HG02642 (cell line): ENCODE data around the gene OSGEPL1.
"Not testable (repeated sequence)": the region's sequence is repeated elsewhere in the genome, so short reads cannot be mapped to it uniquely, and the experiment has no call there.

Experiments
- ATAC-seq: cut with Tn5 transposase; IDR thresholded peaks from one replicate; pipeline ENCODE4 v1.9.1; 2021; ENCODE audit warnings: mild to moderate bottlenecking; ENCODE audit not compliant: unreplicated experiment, poor library complexity

The OSGEPL1 gene

DNA sequence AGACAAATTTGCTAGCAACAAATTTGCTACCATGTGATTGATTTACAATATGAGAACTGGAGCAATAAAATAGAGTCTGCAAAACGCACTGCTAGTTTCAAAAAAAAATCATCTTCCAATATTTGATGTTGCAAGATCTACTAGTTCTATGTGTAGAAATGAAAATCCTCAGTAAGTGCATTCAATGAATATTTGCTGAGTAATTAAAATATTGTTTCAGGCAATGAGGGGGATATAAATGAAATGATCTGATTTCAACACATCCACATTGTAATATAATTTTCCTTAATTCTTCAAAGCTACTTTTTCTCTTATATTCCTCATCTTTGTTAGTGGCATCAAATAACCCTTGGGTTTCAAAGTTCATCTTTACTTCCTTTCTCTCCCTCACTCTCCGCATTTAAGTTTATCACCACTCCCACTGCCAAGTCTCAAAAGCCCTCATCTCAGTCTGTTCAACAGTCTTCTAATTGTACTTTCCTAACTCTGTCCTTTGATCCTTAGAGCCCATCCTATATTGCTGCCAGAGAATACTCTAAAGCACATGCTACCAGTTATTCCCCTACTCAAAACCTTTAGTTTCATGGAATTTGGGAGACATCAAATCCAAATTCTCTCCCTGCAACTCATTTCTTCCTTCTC lies 6.2 kb downstream of the OSGEPL1 start:
- no peak for ATAC-seq

DNA sequence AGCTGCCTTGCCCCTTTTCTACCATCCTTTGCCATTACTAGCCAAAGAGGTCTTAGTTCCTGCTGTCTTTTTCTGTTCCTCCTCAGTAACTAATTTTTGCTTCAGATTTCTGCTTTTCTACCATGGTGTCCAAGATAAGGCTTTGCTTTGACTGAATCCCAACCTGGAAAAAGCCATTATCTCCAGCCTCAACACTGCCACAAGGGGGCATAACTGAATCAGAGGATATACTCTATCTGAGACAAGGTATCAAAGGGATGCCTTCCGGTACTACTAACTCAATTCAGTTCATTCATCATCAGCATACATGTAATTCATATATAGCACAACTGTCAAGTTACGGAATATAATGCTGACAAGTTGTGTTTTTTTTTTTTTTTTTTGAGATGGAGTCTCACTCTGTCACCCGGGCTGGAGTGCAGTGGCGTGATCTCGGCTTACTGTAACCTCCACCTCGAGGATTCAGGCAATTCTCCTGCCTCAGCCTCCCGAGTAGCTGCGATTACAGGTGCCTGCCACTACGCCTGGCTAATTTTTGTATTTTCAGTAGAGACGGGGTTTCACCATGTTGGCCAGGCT lies 11.4 kb downstream of the OSGEPL1 start:
- ATAC-seq: peak; percentile 72

DNA sequence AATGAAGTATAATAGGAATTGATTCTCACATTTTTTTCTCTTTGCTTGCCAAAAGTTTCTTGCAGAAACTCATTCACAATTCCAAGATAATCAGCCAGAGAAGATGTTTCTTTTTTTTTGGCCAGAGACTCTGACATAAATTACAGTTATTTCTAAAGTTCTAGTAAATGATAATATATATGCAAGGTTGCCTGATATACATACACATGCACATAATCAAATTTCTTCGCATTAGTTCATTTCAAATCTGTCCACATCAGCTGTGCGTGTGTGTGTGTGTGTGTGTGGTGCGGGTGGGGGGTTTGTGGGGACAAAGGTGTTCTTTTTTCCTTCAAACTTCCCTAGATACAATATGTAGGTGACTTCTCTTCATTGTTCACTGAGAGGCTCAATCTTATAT lies 33.2 kb downstream of the OSGEPL1 start:
- no peak for ATAC-seq

DNA sequence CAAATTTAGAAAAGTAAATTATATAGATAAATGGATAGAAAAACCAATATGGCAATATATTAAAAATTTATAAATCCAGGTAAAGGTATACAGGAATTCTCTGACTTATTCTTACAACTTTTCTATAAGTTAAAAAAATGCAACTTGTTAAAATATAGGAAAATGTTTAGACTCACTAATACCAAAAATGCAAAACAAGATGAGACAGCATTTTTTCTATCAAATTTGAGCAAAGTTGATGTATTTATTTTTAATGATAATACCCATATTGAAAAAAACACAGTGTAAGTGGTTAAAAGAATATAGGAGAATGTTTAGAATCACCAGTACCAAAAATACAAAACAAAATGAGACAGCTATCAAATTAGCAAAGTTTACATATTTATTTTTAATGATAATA lies 35.7 kb downstream of the OSGEPL1 start:
- no peak for ATAC-seq

DNA sequence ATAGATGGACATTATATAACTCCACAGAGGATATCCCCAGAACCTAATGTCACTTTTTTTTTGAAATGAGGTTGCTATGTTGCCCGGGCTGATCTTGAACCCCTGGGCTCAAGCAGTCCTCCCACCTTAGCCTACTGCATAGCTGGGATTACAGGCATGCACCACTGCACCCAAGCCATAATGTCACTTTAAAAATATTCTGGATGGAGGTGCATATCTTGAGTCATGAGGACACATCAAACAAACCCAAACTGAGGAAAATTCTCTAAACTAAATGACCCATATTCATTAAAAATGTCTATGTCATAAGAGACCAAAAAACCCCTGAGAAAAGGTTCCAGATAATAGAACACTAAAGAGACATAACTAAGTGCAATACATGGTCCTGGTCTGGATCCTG lies 36.3 kb downstream of the OSGEPL1 start:
- no peak for ATAC-seq

DNA sequence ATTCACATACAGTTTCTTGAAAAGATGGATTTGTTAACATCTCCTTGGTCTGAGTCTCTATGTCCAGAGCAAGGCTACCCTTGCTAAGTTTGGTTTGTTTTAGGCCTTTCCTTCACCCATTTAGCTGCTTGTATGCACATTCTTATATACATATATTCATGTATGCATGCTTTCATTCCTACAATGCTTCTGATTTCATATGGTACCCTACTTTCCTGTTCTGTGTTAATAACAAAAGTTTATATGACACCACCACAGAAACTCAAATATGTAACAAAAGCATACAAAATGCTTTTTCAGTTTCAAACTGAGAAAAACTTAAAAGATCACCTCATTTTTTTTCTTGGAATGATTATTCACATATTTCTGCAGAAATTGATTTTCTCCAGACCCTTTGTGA lies 39.4 kb downstream of the OSGEPL1 start:
- no peak for ATAC-seq

DNA sequence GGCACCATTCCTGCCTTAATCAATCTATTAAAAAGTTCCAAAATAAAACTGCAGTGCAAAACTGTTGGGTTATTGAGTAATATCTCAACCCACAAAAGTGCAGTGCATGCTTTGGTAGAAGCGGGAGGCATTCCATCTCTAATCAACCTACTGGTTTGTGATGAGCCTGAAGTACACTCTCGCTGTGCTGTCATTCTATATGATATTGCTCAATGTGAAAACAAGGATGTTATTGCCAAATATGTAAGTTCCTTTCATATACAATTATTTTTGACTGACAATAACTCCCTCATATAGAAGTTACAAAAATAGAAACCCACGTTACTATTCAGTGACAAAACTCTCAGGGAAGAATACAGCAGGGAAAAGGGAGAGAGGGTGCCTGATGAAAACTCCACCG lies 43.0 kb downstream of the OSGEPL1 start:
- no peak for ATAC-seq

DNA sequence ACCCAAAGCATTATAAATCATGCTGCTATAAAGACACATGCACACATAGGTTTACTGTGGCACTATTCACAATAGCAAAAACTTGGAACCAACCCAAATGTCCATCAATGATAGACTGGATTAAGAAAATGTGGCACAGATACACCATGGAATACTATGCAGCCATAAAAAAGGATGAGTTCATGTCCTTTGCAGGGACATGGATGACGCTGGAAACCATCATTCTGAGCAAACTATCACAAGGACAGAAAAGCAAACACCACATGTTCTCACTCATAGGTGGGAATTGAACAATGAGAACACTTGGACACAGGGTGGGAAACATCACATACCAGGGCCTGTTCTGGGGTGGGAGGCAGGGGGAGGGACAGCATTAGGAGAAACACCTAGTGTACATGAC lies 45.0 kb downstream of the OSGEPL1 start:
- ATAC-seq: not testable (repeated sequence)

DNA sequence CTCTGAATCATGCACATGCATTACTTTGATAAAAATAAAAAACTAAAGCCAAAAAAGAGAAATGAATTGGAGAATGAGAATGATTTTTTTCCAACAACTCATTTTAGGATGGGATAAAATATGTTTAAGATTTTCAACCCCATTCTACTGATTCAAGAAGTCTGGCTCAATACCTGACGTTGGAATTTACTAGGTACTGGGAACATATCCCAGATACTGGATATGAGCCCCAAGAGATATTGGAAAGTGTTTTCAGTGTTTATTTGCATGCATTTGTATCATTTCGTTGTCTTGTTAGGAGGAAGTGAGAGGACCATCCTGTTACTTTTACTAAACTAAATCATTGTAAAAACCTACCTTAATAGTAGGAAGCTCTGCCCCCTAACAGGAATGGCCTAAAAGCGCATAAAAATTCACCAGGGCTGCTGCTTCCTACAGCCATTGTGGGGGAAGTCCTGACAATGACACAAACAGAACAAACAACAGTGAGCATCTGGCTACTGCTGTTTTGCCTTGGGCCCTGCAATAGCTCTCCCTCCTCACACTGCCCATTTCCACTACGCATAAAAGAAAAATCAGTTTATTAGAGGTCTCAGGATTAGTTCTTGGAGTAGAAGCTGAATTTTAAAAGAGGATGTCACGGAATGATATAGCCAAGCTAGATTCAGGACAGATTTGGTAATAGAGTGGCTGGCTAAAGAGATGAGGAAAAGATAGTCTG lies 52.9 kb downstream of the OSGEPL1 start:
- ATAC-seq: no peak

DNA sequence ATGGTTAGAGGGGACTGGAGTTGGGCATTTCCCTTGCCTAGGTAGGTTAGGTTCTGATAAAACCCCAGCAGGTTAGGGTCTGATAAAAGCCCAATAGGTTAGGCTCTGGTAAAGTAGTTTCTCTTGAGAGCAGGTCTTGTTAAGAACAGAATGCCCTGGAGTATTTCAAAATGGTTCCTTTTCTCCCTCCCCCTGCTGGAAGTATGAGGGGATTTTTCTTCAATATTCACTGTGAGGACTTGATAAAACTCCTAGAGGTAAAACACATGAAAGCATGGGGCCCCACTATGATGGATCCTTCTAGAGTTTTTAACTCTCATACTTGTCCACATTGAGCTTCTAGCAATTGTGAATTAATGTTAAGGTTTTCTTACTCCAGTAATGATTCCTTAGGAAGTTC lies 60.5 kb downstream of the OSGEPL1 start:
- no peak for ATAC-seq

DNA sequence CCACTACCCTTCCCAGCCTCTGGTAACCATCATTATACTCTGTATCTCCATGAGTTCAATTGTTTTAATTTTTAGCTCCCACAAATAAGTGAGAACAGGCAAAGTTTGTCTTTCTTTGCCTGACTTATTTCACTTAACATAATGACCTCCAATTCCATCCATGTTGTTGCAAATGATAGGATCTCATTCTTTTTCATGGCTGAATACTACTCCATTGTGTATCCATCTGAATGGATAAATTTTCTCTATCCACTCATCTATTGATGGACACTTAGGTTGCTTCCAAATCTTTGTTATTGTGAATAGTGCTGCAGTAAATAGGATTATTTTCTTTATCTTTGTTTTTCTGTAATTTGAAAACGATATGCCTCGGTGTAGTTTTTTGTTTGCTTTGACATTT lies 61.9 kb downstream of the OSGEPL1 start:
- ATAC-seq: no peak

DNA sequence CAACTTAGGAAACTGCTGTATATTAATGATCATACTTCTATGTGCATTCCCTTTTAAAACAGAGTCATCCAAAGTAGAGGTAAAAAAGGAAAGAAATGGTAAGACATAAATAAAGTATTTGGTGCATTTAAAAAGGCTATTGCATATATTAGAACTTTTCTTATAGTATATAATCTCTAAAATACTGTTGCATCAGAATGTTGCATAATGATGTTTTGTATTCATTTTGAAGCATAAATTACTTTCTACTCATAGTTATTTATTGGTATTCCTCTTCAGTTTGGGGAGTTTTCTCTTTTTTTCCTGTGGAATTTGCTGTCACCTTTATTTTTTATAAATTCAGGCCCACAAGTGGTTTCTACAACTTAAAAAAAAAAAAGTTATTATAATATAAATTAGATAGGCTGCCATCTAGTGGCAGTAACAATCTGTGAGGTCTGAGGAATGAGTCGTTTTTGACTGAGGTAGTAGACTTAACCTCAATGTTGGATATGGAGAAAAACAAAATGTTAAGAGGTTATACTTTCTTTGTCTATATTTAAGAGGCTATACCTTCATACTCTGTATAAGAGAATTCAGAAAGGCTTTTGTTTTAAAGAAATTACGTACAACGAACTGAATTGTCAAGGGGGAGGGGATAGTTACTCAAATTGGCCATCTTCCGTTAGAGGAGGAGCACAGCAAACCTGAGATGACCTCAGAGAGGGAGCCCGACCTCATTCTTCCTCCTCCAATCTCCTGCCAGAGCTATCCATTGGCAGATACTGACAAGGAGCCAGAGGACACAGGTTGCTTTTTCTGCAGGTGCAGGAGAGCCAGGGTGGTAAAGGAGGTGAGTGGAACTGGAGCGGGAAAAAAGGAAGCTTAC lies 64.3 kb downstream of the OSGEPL1 start:
- peak; percentile 57 for ATAC-seq
